ENCODE data around the gene PLCH1.

Gene PLCH1

GRCh38 chr3:155646128-155646527, 98.7 kb downstream of the PLCH1 start (continued):
- TF ChIP-seq ZNF311 (tag by site-specific recombination; IDR thresholded peaks at IDR 0.05; ENCODE audit: borderline replicate concordance) (no peak), ZSCAN30 (tag by site-specific recombination; IDR thresholded peaks at IDR 0.05) (no peak)
- TF ChIP-seq, protein P1, sequence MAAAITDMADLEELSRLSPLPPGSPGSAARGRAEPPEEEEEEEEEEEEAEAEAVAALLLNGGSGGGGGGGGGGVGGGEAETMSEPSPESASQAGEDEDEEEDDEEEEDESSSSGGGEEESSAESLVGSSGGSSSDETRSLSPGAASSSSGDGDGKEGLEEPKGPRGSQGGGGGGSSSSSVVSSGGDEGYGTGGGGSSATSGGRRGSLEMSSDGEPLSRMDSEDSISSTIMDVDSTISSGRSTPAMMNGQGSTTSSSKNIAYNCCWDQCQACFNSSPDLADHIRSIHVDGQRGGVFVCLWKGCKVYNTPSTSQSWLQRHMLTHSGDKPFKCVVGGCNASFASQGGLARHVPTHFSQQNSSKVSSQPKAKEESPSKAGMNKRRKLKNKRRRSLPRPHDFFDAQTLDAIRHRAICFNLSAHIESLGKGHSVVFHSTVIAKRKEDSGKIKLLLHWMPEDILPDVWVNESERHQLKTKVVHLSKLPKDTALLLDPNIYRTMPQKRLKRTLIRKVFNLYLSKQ (tag by site-specific recombination; IDR thresholded peaks at IDR 0.05; ENCODE audit: borderline replicate concordance) = no peak

DNA sequence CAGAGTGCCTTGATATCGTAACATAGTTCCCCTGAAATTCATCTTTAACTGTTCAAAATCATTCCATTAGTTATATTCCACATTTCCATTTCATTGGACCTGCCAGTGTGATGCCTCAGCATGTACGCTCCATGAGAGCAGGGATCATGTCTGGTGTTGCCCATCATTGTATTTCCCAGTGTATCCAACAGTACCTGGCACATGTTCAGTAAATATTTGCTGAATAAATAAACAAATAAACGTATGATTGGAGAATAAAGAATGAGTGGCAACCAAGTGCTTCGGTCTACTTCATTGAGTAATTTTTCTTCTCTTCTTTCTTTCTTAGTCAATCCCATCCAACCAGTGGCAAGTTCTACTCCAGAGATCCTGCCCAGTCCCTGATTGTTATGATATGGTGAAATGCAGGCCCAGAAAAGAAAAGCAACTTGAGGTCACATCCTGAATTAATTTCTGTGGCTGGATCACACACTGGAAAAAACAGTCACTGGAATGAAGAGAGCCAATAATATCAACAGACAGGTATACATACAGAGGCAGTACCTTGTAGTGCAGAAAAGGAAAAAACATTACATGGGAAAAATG, 101.2 kb downstream of the PLCH1 start:
- Histone ChIP-seq H3K27ac (ENCODE audit: extremely low read depth, low read depth, low read length) (no peak overlapping the region), H3K9me3 (ENCODE audit: control insufficient read depth, insufficient read depth, low read depth, low read length) (no peaks in the 10 kb centered on the region), H3K4me1 (ENCODE audit: control insufficient read depth, insufficient read depth, low read length) (no peaks in the 10 kb centered on the region), H3K36me3 (ENCODE audit: control insufficient read depth in 2 of 2, insufficient read depth in 1 of 2, low read length in 2 of 2) (no peaks in the 10 kb centered on the region), H3K4me3 (ENCODE audit: low read depth, low read length) (no peak overlapping the region)
- TF ChIP-seq ZNF571 (tag by site-specific recombination; IDR thresholded peaks at IDR 0.05) (no peak), ZBTB21 (tag by site-specific recombination; IDR thresholded peaks at IDR 0.05) (no peak), ZNF19 (tag by site-specific recombination; IDR thresholded peaks at IDR 0.05; ENCODE audit: low read depth) (no peak), ZNF121 (tag by site-specific recombination; IDR thresholded peaks at IDR 0.05) (no peak), OSR2 (tag by site-specific recombination; IDR thresholded peaks at IDR 0.05) (no peak), ZIC2 (tag by site-specific recombination; IDR thresholded peaks at IDR 0.05) (no peak), PATZ1 (tag by site-specific recombination; IDR thresholded peaks at IDR 0.05) (no peak), GLIS2 (tag by site-specific recombination; IDR thresholded peaks at IDR 0.05) (no peak), ZNF302 (tag by site-specific recombination; IDR thresholded peaks at IDR 0.05; ENCODE audit: low read depth) (no peak), ZNF24 (tag by site-specific recombination; IDR thresholded peaks at IDR 0.05) (no peak), ZNF514 (tag by site-specific recombination; IDR thresholded peaks at IDR 0.05) (no peak), ZNF660 (tag by site-specific recombination; IDR thresholded peaks at IDR 0.05) (no peak)
- TF ChIP-seq, protein P2, sequence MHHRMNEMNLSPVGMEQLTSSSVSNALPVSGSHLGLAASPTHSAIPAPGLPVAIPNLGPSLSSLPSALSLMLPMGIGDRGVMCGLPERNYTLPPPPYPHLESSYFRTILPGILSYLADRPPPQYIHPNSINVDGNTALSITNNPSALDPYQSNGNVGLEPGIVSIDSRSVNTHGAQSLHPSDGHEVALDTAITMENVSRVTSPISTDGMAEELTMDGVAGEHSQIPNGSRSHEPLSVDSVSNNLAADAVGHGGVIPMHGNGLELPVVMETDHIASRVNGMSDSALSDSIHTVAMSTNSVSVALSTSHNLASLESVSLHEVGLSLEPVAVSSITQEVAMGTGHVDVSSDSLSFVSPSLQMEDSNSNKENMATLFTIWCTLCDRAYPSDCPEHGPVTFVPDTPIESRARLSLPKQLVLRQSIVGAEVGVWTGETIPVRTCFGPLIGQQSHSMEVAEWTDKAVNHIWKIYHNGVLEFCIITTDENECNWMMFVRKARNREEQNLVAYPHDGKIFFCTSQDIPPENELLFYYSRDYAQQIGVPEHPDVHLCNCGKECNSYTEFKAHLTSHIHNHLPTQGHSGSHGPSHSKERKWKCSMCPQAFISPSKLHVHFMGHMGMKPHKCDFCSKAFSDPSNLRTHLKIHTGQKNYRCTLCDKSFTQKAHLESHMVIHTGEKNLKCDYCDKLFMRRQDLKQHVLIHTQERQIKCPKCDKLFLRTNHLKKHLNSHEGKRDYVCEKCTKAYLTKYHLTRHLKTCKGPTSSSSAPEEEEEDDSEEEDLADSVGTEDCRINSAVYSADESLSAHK (tag by site-specific recombination; IDR thresholded peaks at IDR 0.05) = no peak
- CTCF ChIA-PET = interaction anchor here (0.6 kb wide), 1 partner anchor 8 kb away, joined by 3 read pairs; no protein-coding TSS in a partner anchor
- POLR2A ChIA-PET = no interaction called here

DNA sequence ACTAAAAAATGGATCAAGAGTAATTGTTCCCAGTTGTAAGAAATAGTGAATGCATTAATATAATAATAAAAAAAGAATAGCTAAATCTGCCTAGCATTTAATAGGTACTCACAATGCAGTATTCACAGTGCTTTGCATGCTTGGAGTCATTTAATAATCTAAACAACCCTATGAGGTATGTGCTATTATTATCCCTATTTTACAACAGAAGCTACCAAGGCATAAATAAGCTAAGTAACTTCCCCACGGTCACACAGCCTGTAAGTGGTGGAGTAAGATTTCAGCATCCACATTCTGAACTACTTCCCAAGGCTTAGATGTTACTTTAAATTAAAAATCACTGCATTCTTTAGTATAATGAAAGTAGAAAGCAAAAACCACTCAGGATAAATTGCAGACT, 102.9 kb downstream of the PLCH1 start:
- no peak overlapping the region for H3K27ac ChIP-seq (ENCODE audit: extremely low read depth, low read depth, low read length)
- no peak overlapping the region for H3K4me3 ChIP-seq (ENCODE audit: low read depth, low read length)
- ChIA-PET POLR2A (no interaction called here), CTCF (no interaction called here)
- no peaks in the 10 kb centered on the region for H3K4me1 ChIP-seq (ENCODE audit: control insufficient read depth, insufficient read depth, low read length)
- no peaks in the 10 kb centered on the region for H3K9me3 ChIP-seq (ENCODE audit: control insufficient read depth, insufficient read depth, low read depth, low read length)
- TF ChIP-seq ZIC2 (tag by site-specific recombination; IDR thresholded peaks at IDR 0.05) = no peak
- TF ChIP-seq GLIS1 (tag by site-specific recombination; IDR thresholded peaks at IDR 0.05) = no peak
- TF ChIP-seq ZSCAN4 (tag by site-specific recombination; IDR thresholded peaks at IDR 0.05) = no peak
- no peak for TF ChIP-seq ZBTB7A (tag by site-specific recombination; IDR thresholded peaks at IDR 0.05; ENCODE audit: low read depth)
- TF ChIP-seq PRDM1 (tag by site-specific recombination; IDR thresholded peaks at IDR 0.05) = peak; percentile 37; the same call in 1 of the 2 replicates
- TF ChIP-seq ZNF157 (tag by site-specific recombination; IDR thresholded peaks at IDR 0.05) = no peak
- TF ChIP-seq ZNF555 (tag by site-specific recombination; conservative IDR thresholded peaks at IDR 0.05) = no peak
- no peaks in the 10 kb centered on the region for H3K36me3 ChIP-seq (ENCODE audit: control insufficient read depth in 2 of 2, insufficient read depth in 1 of 2, low read length in 2 of 2)
